GM19193 (cell line): ENCODE measurements around the gene CREB3L4.

ENCODE experiments used
- POLR2A ChIP-seq: IDR thresholded peaks from 4 replicates; pipeline ENCODE4 v1.6.1; 2011; ENCODE audit not compliant: insufficient read depth, insufficient read length; ENCODE audit errors: extremely low read depth

The CREB3L4 gene

GRCh38 chr1:153985341-153985912, 17.7 kb downstream of the CREB3L4 start:
- TF ChIP-seq POLR2A: peak; percentile 37

DNA sequence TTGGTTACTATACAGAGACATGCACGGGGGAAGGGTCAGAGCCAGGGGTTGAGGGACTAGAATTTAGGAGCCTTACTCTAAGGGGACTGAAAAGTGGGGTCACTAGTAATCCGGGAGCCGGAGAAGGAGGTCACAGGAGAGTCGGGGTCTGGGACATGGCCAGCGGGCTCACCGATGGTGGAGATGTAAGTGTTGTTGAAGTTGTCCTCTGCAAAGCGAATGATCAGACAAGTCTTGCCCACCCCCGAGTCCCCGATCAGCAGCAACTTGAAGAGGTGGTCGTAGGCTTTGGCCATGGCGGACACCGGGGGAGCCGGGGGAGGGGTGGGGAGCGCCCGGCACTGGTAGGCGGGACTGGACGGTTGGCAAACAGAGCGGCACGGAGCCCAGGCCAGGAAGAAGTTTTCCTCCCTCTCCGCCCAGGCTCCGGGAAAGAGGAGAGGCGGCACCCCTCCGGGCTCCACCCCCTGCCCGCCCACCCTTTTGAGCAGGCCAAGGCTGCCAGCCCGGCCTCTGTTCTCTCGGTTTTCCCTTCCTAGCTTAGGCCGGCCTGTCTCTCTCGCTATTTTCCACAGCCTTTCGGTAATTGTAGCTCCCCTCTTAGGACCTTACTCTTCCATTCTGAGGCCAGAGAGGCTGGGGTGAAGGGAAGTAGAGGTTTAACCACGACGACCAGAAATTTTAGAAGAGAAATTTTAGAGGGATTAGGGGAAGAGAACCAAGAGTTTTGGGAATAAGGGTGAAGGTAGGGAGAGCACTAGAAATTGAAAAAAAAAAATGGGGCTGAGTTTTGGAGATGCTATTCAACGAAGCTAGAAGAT, 18.4 kb downstream of the CREB3L4 start, which contains the start of gene RAB13:
TSS of gene RAB13 (minus strand) at position 399 of the 821 bp plus-strand sequence. CDS start at position 296, 103 bp downstream.
- no peak for TF ChIP-seq POLR2A

GRCh38 chr1:153987621-153988020, 19.9 kb downstream of the CREB3L4 start:
- no peak for TF ChIP-seq POLR2A

DNA sequence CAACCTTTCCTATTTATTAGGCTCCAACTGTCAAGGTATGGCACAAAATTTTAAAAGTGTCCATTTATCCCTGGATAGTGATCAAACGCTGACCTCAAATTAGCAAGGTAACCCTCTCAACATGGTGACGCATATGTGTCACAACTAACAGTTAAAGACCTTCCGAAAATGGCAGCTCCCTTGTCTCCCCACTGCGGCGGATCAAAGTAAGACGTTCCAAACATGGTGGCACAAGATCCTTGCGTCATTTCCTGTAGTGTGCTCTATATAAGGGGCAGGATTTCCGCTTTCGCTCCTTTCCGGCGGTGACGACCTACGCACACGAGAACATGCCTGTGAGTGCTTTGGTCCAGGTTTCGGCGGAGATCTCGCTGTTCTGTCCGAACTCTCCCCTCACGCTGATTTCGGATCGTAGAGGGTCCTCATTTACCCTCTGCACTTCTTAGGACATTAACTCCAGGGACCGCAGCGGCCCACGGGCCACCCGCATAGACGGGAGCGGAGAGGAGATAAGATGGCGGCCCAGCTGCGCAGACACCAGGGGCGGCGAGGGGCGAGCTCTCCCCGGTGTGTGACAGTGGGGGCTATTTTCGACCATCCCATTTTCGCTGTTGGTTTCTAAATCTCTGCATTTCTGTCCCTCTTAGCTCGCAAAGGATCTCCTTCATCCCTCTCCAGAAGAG, 22.9 kb downstream of the CREB3L4 start, which contains the start of gene RPS27:
TSS of gene RPS27 (plus strand) at position 295 of the 683 bp plus-strand sequence. CDS start at position 330, 35 bp downstream.
- peak; percentile 100 for TF ChIP-seq POLR2A

GRCh38 chr1:153991151-153991630, 23.5 kb downstream of the CREB3L4 start:
- TF ChIP-seq POLR2A: no peak

GRCh38 chr1:153991806-153992205, 24.1 kb downstream of the CREB3L4 start:
- no peak for TF ChIP-seq POLR2A

DNA sequence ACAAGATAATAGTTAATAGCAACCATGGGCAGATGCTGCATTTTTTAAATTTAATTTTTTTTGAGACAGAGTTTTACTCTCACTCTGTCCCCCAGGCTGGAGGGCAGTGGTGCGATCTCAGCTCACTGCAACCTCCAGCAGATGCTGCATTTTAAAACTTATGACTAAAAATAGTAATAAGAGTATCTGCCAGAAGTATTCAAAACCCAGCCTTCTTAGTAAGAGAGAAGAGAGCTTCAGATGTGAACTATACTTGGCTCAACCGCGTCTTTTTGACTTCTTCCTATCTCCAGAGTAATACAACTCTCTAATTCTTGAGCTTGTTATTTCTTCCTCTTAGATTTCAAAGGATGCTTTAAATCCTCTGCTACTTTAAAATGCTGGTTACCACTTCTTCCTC, 27.5 kb downstream of the CREB3L4 start:
- no peak for TF ChIP-seq POLR2A

DNA sequence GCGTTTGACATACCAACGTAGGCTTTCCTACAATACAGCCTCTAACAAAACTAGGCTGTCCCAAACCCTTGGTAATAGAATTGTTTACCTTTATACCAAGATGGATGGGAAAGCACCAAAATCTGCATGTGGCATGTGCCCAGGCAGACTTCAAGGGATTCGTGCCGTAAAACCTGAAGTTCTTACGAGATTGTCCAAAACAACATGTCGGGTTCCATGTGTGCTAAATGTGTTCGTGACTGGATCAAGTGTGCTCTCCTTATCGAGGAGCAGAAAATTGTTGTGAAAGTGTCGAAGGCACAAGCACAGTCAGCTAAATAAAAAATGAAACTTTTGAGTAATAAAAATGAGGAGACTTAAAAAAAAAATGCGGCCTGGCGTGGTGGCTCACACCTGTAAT, 27.9 kb downstream of the CREB3L4 start:
- no peak for TF ChIP-seq POLR2A

DNA sequence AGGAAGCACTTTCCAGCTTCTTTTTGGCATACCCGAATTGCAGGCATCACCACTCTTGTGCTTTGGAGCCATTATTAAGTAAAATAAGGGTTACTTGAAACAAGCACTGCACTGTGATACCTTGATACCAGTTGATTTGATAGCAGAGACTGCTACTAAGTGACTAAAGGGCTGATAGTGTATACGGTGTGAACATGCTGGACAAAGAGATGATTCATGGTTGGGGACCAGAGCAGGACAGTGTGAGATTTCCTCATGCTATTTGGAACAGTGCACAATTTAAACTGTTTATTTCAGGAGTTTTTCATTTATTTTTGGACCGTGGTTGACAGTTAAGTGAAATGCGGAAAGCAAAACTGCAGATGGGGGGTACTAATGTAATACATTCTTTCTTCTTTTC, 32.7 kb downstream of the CREB3L4 start:
- TF ChIP-seq POLR2A: no peak

- TF ChIP-seq POLR2A: no peak
These were observed 38.4 kb downstream of the CREB3L4 start for GRCh38 chr1:154006136-154006535.

GRCh38 chr1:154012129-154012528, 44.4 kb downstream of the CREB3L4 start:
- no peak for TF ChIP-seq POLR2A

DNA sequence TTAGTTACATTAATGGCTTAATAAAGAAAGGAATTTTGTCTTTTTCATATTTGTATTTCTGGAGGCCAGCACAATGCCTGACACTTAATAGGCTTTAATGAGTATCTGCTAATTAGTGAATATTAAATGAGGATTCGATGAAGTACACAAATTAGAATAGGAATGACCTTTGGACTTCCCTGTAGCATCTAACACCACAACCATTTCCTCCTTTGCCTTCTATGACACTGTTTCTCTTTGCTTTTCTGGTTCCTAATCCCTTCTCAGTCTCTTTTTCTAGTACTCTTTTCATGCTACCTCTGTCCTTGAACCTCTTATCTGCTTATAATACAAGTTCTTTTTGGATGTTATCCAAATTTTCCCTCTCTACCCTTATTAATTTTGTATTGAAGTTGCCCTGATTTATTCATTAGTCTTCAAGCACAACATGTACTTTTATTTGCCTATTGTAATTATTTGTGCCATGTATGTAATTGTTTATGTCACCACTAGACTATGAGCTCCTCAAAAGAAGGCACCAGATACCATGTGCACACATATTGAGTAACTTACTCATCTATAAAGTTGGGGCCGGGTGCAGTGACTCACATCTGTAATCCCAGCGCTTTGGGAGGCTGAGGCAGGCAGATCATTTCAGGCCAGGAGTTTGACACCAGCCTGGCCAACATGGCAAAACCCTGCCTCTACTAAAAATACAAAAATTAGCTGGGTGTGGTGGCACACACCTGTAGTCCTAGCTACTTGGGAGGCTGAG, 46.6 kb downstream of the CREB3L4 start:
- TF ChIP-seq POLR2A: no peak

- TF ChIP-seq POLR2A: no peak
These were observed 51.6 kb downstream of the CREB3L4 start for GRCh38 chr1:154019269-154019668.

GRCh38 chr1:154019940-154020339, 52.2 kb downstream of the CREB3L4 start:
- TF ChIP-seq POLR2A: no peak
